Measurements from ENCODE around the gene PDLIM5.

PDLIM5 gene

DNA sequence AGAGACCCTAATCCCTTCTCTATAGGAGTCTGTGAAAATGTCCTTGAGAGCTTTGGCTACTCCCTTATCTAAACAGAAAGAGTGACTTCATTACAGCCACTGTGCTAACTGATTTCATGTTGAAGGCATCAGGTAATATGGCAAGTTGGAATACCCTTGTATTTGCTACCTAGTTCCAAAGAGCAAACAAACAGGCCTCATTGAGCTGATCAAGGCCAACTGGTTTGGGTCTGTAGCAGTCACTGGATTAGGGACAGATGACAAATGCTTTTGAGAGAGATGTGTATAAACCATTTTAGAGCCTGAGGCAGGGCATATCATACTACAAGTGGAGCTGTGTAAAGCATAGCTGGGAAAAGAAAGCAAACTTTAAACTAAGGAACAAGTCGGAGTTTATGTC is 22.9 kb upstream of the PDLIM5 start:
- DNase-seq, result no peak

GRCh38 chr4:94430406-94430805 is 21.3 kb upstream of the PDLIM5 start:
- DNase-seq, result no peak

GRCh38 chr4:94431388-94431787 is 20.4 kb upstream of the PDLIM5 start:
- DNase-seq, result no peak

DNA sequence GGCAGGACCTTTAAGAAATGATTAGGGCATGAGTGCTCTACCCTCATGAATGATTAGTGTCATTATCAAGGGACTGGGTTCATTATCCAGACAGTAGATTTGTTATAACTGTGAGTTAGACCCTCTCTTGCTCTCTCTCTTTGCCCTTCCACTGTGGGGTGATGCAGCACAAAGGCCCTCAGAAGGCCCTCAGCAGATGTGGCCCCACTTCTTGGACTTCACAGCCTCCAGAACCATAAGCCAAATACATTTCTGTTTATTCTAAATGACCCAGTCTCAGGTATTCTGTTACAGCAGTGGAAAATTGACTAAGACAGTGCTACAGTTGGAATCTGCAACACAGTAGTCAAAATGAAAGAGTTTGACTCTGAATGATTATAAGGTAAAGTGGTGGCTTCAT is 17.2 kb upstream of the PDLIM5 start:
- no peak for DNase-seq

- peak; percentile 30 for DNase-seq
These were observed 15.9 kb upstream of the PDLIM5 start for GRCh38 chr4:94435874-94436273.

DNA sequence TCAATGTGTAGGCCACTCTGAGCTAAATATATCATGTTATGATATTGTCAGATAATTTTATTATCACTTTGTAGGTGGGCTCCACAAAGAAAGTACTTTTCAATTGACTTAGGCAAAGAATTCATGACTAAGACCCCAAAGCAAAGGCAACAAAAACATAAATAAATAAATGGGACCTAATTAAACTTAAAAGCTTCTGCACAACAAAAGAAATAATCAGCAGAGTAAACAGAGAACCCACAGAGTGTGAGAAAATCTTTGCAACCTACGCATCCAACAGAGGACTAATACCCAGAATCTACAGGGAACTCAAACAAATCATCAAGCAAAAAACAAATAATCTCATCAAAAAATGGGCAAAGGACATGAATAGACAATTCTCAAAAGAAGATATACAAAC is 15.2 kb upstream of the PDLIM5 start:
- peak; percentile 13 for DNase-seq

GRCh38 chr4:94439606-94440005 is 12.1 kb upstream of the PDLIM5 start:
- DNase-seq, result no peak

- DNase-seq, result no peak
These were observed 9.9 kb upstream of the PDLIM5 start for GRCh38 chr4:94441838-94442237.

DNA sequence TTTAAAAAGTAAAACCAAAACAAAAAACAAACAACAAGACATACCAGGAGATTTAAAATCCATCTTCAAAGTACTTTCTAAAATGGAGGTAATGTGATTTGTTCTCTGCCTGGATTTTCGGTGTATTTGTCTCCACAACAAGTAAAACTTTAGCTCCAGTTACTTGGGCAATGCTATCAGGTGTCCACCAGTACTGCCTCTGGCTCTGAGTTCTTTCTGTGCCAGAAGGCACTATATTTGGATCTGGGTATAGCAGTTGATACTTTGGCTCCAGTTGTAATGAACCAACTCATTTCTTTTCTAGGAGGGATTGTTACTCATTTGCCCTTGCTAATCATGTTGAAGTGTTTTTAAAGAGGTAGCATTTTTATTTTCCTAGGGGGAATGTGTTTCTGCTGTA is 9.5 kb upstream of the PDLIM5 start:
- no peak for DNase-seq

- DNase-seq, result no peak
These were observed 5.4 kb upstream of the PDLIM5 start for GRCh38 chr4:94446386-94446785.

DNA sequence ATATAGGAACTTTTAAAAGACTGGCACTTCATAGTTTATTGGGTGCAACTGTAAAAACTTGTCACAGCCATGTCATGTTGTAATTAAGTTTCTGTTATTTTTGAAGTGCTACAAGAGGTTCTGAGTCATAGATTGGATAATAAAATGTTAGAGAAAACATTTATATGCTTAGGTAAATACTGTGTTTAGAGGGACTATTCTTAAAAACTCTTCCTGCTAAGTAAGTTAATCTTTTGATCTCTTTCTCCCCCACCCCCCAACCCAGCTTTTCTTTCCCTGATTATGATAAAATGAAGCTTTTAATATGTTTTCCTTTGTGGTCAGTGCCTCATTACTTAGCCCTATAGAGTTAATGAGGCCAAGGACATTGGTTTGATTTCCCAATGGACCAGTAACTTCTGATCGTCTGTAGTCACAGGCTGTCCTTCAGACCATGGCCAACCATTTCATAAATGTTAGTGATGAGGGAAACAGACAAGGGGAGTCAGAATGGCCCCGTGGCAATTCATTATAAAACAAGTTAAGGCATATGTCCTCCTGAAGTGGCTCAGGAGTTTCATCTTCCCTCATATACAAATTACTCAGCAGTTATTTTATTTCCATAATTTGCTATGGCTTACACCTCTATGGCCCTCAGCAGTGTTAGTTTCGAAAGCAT is 3.9 kb upstream of the PDLIM5 start:
- DNase-seq, result no peak

DNA sequence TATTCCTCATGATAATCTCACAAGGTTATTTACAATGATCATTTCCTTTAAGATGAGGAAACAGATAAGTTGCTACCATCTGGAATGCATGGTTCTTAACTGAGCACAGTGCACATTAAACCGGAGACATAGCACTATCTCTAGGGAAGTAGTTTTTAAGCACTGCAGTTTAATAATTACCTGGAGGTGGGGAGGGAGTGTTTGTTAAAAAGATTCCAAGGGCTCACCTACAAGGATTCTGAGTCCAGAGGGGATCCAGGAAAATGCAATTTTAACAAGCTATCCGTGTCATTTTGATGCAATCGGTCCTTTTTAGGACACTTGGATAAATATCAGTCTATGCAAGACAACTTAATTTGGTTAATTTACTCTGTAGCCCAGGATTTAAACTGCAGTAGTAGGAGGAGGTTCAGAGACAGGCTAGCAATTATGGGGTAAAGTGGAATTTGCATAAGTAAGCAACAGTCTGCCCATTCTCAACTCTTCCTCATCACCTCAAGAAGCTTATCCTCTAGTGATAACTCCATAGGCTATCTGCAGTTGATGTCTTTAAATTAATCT is 2.8 kb upstream of the PDLIM5 start:
- DNase-seq, result no peak

- no peak for DNase-seq
These were observed 569 bp upstream of the PDLIM5 start for GRCh38 chr4:94451051-94451694.

- peak; percentile 10 for DNase-seq
These were observed 982 bp downstream of the PDLIM5 start for GRCh38 chr4:94452476-94453371.

DNA sequence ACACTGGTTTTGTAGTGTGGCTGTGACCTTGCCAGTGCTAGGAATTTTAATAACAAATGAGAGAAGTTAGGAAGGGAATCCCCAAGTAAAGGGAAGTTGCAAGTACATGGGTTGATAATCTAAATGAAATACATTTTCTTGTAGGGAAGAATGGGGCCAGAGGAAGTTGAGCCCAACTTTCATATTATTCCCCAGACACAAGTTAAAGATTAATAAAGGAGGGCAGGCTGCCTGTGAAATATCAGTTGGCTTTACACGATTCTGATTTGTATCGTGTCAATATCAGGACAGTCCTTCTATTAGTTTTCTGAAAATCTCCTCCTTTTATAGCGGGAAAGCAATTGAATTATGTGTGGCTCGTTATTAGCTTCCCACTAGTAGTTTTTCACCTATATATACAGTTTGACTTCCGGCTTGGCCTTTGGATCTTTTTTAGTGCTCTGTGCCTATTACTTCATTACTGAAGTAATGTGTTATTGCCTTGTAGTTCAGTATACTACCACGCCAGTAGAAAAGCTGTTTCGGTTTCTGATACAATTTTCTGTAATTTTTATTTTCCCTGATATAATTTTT is 1.7 kb downstream of the PDLIM5 start:
- DNase-seq, result no peak

GRCh38 chr4:94454405-94454804 is 2.7 kb downstream of the PDLIM5 start:
- DNase-seq, result no peak

DNA sequence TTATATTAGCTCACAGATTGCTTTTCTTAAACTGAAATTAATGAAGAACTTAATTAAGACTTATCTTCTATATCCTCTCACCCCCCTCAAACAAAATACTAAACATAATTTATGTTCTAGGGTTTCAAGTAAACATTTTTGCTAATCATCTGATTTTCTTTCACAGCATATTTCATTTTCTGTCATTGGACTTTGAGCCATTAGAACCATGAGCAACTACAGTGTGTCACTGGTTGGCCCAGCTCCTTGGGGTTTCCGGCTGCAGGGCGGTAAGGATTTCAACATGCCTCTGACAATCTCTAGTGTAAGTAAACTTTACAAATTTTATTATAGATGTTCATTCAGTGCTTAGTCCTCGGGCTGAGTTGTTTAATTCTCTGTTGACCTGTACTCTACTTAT is 3.3 kb downstream of the PDLIM5 start:
- no peak for DNase-seq

- no peak for DNase-seq
These were observed 6.0 kb downstream of the PDLIM5 start for GRCh38 chr4:94457692-94458106.

GRCh38 chr4:94458682-94459081 is 6.9 kb downstream of the PDLIM5 start:
- DNase-seq, result no peak

DNA sequence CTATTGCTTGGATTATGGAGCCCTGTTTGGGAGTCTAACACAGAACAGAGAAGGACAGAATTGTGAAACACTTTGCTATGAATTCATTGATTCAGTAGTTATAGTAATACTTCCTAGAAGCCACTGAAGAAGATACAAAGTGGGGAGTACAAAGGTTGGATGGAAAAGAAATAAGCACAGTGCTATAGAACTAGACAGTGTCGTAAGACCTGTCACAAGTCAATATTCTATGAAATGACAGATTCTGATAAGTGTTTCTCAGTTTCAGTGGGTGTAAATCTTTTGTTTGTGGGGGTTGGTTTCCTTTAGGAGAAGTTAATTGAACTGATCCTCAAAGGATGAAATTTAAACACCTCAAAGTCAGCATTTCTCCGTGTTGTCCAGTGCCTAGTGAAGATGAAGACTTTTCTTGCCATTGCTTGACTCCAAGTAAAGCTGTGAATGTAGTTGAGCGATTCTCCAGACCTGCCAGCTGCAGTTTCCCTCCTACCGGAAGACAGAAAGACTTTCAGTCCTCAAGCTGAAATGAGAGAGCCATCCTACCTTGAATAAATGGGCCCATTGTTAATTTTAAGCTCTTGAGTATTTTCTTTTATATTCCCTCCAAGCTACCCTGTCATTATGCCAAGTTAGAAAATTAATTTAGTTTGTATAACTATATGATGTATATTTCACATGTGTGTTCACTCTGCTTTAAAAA is 7.9 kb downstream of the PDLIM5 start:
- DNase-seq, result no peak

DNA sequence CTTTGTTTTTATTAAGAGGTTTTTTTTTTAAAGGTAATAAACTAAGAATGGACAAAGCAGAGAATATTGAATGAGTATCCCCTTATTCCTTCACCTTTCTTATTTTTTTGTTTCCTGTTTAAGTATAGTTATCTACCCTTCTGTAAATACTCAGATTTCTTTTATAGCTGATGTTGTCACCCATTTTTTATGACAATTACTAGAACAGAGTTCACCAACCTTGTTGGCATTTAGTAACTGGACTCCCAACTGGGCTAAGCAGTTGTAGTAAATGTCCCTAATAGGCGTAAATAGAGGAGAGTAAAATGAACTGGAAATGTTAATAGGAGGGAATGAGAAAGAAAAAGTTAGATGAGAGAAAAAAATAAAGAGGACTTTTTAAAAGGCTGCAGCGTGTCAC is 9.8 kb downstream of the PDLIM5 start:
- no peak for DNase-seq

DNA sequence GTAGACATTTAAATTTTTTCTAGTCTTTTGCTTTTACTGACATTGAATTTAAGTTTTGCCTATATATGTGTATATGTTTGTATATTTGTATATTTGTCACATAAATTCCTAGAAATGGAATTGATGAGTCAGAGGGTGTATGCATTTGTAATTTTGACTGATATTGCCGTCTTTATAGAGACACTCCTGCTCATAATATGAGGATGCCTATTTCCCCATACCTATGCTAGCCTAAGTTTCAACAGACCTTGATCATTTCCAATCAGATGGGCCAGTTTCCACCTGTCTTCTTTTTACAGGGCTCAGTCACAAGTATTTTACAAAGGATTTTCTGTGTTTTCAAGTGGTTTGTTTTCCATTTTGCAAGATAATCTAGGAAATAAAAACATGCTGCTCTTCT is 10.8 kb downstream of the PDLIM5 start:
- DNase-seq, result no peak

- DNase-seq, result no peak
These were observed 12.0 kb downstream of the PDLIM5 start for GRCh38 chr4:94463771-94464170.

Data from NCI-H748 treated with DMSO at 0.1 percent for 48 hours (cell line).